HK-2 (cell line): ENCODE data around the gene RPL32.

Source experiments
- DNase-seq: peaks from one replicate; pipeline ENCODE4 v3.0.0-alpha.2; 2018; ENCODE audit not compliant: unreplicated experiment

RPL32 gene

DNA sequence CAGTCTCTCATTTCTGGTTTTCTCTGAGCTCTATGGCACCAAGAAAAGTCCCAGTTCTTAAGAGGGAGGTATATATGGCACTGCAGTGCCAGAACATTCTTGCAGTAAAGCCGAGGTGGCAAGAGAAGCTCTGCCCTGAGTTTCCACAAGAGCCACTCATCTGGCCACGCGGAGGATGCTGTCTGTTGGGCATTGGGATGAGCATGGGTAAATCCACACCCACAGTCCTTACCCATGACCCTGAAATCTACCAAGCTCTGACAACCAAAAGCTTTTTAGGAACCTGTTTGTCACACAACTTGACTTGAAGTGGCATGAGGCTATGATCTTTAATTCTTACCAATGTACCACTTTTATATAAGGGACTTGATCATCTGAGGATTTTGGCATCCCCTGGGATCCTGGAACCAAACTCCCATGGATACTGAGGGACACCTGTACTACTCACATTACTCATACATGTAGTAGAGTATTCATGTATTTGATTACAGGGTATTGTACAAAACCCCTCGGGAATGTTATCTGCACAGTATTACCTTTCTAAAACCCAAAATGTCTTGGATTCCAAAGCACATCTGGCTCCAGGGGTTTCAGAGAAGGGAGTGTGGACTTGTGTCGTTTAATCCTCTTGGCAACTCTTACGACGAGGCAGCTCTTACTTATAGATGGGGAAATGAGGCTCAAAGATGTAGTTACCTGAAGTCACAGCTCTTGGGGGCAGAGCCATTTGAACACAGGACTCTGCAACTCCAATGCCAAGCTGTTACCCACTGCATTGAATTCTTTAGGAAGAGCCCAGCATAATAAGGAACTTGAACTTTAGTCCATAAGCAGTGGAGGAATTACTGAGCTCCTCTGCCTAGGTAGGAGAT lies 8.8 kb downstream of the RPL32 start:
- DNase-seq, result no peak

DNA sequence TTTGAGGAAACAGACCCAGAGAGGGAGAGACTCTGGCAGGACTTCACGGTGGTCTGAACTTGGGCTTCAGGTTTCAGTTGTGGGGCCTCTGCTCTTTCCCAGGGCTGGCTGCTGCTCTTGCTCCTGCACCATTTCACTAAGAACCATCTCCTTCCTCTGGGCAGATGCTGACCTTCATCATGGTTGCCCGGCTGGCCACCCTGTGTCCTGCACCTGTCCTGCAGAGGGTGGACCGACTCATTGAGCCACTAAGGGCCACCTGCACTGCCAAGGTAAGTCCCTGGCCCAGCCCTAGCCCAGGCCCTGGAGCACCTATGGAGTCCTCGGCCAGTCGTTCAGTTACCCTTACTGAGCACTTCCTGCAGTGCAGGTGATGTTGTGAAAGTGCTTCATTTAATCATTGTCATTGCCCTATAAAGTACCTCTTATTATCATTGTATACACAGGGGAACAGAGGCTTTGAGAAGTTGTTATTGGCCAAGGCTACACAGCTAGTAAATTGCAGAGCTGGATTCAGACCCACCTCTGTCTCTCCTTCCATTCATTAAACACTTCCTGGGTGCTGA lies 10.0 kb downstream of the RPL32 start:
- DNase-seq, result no peak

DNA sequence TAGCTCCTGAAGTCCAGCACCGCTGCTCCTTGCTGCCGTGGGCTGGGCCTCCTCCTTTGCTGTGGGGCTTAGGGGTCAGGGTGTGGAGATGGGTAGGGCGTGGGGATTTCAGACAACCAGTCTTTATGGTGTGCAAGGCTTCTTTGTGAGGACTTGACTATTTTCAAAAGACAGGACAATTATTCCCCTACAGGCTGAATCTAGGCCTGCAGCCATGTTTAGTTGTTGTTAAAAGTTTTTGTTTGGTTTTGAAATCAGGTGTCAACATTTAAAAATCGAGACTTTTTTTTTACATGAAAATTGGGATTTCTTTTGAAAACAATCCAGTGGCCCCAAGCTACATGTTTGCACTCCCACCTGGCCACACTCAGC lies 10.6 kb downstream of the RPL32 start:
- DNase-seq, result no peak

DNA sequence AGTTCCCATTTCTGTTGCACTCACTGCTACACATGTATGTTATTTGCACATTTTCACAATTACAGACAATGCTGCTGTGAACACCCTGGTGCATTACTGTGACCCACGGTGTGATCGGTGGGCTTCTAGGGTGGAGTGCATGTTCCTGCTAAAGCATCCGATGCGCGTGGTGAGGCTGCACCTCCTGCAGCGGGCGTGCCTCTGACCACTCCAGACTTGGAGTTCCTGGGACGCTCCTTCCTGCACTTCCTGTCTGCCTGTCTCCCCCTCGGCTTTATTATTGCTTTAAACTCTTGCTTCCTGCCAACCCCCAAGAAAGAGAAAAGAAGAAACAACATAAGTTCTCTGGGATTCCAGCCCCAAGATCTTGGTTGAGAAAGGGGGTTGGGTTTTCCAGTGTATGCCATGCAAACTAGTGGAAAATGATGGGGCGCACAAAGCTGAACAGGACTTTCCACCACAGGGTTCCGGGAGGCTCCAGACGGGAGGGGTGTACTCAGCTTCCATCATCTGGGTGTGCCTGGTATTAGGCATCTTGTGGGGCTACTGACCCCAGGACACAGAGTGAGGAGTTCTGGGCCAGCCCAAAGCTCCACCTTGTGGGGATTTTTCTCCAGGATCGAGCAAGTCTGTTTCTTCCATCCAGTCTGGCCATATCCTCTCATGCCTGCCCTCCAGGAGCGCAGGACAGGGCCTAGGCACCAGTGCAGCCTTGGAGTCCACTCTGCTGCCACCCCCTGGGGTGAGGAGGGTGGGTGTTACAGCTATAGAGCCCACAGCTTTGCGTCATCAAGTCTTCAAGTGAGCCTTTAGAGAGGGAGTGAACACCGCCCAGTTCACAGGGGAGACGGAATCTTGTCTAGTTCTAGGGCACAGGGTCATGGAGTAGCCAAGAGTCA lies 11.2 kb downstream of the RPL32 start:
- no peak for DNase-seq

DNA sequence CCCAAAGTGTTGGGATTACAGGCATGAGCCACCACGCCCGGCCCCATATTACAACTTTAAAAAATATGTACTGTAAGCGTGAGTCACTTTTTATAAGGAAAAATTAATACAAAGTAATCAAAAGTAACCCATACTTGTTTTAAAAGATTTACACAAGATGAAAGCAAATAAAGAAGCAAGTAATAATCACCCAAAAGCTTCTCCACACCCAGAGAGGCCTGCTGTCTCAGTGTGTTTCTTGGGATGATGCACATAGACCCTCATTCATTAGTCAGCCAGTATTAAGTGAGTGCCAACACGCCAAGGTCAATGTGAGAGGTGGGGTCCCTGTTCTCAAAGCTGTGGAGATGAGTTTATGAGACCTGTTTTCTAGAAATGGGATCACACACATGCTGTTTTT lies 12.0 kb downstream of the RPL32 start:
- no peak for DNase-seq

DNA sequence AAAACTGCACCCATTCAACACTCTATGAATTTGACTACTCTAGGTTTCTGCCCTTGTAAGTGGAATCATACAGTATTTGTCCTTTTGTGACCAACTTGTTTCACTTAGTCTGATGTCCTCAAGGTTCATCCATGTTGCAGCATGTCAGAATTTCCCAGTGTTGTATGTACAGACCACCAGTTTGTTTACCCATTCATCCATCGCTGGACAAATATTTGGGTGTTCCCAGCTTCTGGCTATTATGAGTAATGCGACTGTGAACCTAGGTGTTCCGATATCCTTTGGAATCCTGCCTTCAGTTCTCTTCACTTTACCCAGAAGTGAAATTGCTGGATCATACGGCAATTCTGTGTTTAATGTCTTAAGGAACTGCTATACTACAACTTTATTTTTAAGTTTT lies 12.6 kb downstream of the RPL32 start:
- DNase-seq, result no peak

DNA sequence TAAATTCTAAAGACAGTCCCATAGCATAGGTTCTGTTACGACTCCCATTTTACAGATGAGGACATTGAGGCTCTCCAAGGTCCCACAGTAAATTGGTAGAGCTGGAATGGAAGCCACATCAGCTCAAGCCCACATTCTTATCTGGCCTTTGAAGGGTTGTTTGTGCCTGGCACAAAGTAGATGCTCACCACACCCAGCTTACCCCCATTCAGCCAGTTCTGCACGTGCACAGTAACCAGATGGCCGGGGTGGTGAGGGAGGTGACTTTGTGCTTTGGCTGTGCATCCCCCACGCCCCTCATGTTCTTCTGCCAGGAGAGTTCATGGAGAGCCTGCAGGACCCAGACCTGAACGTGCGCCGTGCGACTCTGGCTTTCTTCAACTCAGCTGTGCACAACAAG lies 16.2 kb downstream of the RPL32 start:
- DNase-seq, result no peak

DNA sequence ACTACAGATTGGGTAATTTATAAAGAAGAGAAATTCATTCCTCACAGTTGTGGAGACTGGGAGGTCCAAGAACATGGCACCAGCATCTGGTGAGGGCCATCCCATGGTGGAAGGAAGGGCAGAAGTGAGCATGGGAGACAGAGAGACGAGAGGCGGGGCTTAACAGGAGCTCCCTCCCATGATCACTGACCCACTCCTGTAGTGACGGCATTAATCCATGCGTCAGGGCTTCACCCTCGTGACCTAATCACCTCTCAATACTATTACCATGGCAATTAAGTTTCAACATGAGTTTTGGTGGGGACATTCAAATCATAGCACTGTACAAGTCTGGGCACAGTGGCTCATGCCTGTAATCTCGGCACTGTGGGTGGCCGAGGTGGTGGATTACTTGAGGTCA lies 17.1 kb downstream of the RPL32 start:
- DNase-seq, result no peak

DNA sequence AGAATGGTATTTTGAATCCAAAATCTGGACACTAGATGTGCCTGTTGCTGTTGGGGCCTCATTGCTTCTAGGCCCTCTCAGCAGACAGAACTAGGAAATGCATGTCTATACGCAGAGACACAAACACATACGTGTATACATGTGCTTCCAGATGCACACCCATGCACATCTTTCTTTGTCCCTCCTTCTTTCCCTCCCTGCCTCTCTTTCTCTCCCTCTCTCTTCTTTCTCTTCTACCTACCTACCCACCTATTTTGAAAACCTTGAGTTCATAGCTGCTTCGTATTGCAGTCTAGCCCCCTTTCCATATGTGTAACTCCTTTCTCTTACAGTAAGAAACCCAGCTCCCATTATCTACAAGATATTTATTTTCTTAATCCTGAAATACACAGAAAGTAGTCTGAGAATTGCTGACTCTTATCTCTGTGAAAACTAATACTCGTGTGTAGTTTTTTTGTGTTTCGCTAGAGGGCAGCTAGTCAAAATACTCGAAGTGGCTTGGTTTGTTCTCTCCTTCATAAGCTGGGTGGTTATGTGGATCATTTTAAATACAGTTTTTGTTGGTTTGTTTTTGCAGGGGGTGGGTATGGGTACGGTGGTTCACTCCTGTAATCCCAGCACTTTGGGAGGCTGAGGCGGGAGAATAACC lies 18.5 kb downstream of the RPL32 start:
- DNase-seq, result no peak

DNA sequence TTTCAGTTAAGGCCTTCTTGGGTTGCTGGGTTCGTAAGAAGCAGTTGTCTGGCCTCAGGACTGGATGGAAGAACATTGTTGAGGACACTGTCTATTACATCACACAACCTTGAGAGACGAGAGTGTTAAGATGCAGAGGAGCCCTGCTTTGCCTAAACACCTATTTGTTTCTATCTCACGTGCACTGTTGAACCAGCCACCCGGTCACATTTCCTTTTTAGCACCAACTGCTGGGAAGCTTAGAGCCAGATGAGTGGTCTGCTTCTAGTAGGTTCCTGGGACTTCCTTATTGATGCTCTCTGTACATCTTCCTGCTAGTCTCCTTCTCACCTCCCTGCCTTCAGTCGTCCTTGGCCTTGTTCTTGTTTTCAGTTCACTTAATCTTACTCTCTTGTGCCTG lies 22.6 kb downstream of the RPL32 start:
- no peak for DNase-seq

DNA sequence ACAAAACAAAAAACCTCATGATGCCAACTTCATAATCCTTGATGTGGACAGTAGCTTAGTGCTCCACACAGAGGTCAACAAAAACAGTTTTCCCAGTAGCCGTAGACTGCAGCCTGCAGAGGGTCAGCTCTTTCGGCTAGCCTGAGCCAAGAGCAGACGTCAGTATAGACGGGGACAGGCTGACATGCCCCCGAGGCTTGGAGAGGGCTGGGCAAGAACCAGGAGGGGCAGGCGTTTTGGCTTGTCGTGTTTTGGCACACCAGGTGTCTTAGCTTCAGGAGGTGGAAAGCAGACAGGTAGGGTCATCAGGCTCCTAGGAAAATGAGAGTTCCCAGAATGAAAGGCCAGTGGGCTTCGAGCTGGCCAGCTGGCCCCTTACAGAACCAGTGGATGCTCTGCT lies 23.1 kb downstream of the RPL32 start:
- no peak for DNase-seq

DNA sequence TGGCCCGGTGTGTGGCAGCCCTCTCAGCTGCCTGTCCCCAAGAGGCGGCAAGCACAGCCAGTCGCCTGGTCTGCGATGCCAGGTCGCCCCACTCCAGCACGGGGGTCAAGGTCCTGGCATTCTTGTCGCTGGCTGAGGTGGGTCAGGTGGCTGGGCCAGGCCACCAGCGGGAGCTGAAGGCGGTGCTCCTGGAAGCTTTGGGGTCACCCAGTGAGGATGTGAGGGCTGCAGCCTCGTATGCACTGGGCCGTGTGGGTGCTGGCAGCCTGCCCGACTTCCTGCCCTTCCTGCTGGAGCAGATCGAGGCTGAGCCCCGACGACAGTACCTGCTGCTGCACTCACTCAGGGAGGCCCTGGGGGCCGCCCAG lies 24.0 kb downstream of the RPL32 start:
- no peak for DNase-seq

DNA sequence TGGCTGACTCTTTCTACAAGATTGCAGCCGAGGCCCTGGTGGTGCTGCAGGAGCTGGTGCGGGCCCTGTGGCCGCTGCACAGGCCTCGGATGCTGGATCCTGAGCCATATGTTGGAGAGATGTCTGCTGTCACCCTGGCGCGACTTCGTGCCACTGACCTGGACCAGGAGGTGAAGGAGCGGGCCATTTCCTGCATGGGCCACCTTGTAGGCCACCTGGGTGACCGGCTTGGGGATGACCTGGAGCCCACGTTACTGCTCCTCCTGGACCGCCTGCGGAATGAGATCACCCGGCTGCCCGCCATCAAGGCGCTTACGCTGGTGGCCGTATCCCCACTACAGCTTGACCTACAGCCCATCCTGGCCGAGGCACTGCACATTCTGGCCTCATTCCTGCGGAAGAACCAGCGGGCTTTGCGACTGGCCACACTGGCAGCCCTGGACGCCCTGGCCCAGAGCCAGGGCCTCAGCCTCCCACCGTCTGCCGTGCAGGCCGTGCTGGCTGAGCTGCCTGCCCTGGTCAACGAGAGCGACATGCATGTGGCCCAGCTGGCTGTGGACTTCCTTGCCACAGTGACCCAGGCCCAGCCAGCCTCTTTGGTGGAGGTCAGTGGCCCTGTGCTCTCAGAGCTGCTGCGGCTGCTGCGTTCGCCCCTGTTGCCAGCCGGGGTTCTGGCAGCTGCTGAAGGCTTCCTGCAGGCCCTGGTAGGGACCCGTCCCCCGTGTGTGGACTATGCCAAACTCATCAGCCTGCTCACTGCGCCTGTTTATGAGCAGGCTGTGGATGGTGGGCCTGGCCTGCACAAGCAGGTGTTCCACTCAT lies 24.6 kb downstream of the RPL32 start:
- no peak for DNase-seq

DNA sequence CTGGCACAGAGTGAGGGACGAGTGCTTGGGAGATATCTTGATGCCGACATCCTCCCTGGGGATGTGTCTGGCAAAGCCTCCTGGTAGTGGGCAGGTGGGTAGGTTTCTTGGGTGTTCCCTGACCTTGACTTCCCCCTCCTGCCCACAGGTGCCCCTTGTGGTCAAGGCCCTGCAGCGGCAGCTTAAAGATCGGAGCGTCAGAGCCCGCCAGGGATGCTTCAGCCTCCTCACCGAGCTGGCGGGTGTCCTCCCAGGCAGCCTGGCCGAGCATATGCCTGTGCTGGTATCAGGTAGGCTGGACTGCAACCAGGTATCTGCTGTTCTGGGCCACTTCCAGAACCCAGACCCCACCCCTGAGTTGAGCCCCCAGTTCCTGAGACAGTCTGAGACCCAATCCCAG lies 25.6 kb downstream of the RPL32 start:
- no peak for DNase-seq

DNA sequence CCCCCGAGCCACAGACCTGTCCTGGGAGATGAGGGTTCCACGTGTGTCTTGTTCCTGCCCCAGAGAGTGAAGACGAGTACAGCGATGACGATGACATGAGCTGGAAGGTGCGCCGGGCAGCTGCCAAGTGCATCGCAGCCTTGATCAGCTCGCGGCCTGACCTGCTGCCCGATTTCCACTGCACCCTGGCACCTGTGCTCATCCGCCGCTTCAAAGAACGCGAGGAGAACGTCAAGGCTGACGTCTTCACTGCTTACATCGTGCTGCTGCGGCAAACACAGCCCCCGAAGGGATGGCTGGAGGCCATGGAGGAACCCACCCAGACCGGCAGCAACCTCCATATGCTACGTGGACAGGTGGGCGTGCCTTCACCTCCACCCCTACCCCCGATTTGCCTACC lies 26.3 kb downstream of the RPL32 start:
- no peak for DNase-seq

DNA sequence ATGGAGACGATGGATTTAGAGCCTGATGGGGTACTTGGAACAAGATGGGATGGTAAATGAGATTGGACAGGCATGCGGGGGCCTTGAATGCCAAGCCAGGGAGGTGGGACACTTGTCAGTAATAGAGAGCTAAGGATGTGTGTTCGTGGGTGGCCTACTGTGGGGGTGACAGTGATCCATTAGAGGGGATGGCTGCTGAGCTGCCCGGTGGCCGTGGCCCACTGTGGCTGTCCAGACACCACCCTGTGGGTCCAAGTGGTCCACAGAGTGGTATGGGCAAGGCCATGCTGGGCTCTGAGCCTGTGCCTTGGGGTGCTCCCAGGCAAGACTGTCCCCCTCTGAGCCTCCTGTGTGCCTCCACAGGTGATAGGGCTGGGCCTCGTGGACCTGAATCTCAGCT lies 27.4 kb downstream of the RPL32 start:
- DNase-seq, result no peak

DNA sequence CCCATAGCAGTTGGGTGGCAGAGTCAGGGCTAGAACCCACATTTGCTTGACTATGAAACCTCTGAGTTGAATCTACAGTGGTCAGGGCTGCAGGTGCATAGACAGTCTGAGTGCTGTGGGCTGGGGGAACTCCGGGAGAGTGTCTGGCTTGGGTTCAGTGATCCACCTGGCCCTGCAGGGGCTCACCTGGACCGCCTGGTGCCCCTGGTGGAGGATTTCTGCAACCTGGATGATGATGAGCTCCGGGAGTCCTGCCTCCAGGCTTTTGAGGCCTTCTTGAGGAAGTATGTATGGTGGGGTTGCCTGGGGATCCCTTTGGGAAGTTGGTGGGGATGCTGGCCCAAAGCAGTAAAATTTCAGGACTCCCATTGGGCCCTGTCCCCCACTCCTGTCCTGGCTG lies 28.6 kb downstream of the RPL32 start:
- DNase-seq, result no peak

DNA sequence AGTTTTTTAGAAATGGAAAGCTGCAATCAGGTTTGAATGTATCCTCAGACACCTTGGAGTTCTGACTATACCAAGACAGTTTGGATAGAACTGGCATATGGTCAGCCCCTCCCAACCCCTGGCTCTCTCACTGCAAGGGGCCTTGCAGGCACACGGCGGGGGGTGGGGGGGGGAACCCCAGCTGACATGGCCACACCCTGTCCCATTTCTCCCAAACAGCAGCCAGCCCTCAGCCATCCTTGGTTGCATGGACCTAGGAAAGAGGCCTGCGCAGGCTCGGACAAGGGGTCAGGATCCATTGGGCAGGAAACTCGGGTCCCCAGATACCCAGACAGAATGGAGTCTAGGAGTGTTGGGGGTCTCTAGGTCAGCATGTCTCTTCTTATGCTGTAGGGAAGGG lies 30.4 kb downstream of the RPL32 start:
- no peak for DNase-seq

DNA sequence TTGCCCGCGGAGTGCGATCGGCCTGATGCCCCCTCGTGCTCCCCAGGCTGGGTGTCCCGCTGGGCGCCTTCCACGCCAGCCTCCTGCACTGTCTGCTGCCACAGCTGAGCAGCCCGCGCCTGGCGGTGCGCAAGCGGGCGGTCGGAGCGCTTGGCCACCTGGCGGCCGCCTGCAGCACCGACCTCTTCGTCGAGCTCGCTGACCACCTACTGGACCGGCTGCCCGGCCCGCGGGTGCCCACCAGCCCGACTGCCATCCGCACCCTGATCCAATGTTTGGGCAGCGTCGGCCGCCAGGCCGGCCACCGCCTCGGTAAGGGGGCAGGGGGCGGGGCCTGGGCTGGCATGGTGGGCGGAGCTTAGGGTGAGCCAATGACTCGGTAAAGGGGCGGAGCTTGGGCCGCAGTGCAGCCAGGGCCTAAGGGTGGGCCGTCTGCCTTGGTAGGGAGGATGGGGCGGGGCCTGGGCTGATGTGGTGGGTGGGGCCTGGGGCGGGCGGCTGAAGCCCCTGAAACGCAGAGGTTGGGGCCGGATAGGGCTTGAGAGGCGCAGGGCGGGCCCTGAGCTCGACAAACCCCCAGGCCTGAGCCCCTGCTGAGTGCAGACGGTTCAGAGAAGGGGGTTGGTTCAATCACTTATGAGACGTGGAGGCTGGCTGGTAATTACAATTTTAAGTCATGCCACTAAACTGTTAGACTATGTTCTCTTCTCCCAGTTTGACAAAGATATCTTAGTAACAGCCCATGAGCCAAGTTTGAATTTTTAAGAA lies 31.2 kb downstream of the RPL32 start:
- peak; percentile 90 for DNase-seq

DNA sequence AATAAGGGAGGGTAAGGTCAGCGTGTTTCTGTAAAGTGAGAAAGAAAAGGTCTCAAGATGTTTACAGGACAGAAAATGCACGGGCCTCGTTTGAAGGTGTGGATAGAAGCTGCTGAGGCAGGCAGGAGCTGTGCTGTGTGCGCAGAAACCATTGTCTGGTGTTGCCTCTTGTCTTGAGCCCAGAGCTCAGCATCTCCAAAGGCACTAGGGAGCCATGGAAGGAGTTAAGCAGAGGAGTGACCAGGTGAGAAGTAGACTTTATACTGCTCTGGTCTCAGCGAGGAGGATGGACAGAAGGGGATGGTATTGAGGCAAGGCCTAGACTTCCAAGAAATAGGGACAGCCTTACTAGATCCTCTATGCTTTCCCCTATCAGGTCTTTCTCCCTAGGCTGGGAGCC lies 31.9 kb downstream of the RPL32 start:
- DNase-seq, result no peak

DNA sequence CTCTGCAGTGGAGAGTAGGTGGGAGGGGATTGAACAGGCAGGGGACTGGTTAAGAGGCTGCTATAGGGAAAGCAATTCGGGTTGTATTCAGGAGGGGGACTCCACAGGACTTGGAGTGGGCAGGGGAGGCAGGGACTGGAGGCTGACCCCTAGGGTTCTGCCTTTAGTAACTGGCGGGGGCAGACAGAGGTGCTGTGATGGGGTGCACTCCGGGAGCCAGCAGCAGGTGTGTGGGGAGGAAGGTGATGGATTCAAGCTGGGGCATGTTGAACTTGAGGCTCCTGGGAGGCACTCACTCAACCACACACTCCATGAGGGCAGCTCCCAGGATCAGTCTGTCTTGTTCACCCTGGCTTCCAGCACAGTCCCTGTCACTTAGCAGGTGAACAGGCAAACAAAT lies 32.4 kb downstream of the RPL32 start:
- no peak for DNase-seq
